Motor neuron (in vitro differentiated cells): Measurements from ENCODE around the gene FAM90A26. TPM values are rescaled to one million over a fixed set of nuclear protein-coding genes. Genes with fewer than 3 reads are reported as not detected.
A peak's percentile ranks its signal among the peaks of the same experiment; 100 is the strongest.
"Not testable (repeated sequence)": the region's sequence is repeated elsewhere in the genome, so short reads cannot be mapped to it uniquely, and the experiment has no call there.

Source experiments
- ATAC-seq, 8 experiments: fragments of 200-7000 bp; cut with Tn5 transposase; replicated peaks in 6 of 8; 2 replicates each; pipeline ENCODE4 v1.8.0; 2021; ENCODE audit warnings: mild to moderate bottlenecking in 8 of 8, moderate library complexity in 8 of 8
- H3K27ac ChIP-seq, 2 donors: fragments of 250-450 bp; sonication (Bioruptor Pico); 2 replicates each; pipeline ENCODE4 v1.9.0; 2021; ENCODE audit warnings: antibody characterized with exemption in 2 of 2, mild to moderate bottlenecking in 2 of 2, moderate library complexity in 1 of 2
- H3K4me1 ChIP-seq, 2 donors: fragments of 250-450 bp; sonication (Bioruptor Pico); replicated peaks in 1 of 2; 2 replicates each; pipeline ENCODE4 v1.6.1; 2021; ENCODE audit warnings: antibody characterized with exemption in 2 of 2, mild to moderate bottlenecking in 2 of 2, moderate library complexity in 1 of 2
- H3K4me3 ChIP-seq, 5 donors: fragments of 250-450 bp; sonication (Bioruptor Pico); 2 replicates each; pipeline ENCODE4 v1.9.0; 2021; ENCODE audit warnings: antibody characterized with exemption in 5 of 5, mild to moderate bottlenecking in 5 of 5, moderate library complexity in 4 of 5
- WGBS, 10 experiments: fragments of 450-650 bp; shearing (Covaris generic); methylation state at CpG; one replicate each; pipeline ENCODE4 v1.0.0; 2022; 5-methylcytosine and 5-hydroxymethylcytosine counted together
- in situ Hi-C, 9 experiments: fragments of 400-800 bp; cut with MboI; loops; one replicate each; pipeline ENCODE4 v1.15.0; 2021; ENCODE audit warnings: low sequenced_read_pairs in 9 of 9, low pct_unique_long_range_greater_than_20kb in 2 of 9; ENCODE audit not compliant: unreplicated experiment in 9 of 9
- total RNA-seq, 8 experiments: library from RNA; unstranded; fragments of 300-600 nt; gene quantifications; 2 replicates each; pipeline versions ENCODE4 v1.2.3 to v1.2.4, GENCODE V29; 2022

The FAM90A26 gene, protein sequence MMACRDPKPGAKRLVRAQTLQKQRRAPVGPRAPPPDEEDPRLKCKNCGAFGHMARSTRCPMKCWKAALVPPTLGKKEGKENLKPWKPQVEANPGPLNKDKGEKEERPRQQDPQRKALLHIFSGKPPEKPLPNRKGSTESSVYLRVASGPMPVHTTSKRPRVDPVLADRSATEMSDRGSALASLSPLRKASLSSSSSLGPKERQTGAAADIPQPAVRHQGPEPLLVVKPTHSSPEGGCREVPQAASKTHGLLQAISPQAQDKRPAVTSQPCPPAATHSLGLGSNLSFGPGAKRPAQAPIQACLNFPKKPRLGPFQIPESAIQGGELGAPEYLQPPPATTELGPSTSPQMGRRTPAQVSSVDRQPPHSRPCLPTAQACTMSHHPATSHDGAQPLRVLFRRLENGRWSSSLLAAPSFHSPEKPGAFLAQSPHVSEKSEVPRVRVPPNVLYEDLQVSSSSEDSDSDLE
- total RNA-seq = not detected

DNA sequence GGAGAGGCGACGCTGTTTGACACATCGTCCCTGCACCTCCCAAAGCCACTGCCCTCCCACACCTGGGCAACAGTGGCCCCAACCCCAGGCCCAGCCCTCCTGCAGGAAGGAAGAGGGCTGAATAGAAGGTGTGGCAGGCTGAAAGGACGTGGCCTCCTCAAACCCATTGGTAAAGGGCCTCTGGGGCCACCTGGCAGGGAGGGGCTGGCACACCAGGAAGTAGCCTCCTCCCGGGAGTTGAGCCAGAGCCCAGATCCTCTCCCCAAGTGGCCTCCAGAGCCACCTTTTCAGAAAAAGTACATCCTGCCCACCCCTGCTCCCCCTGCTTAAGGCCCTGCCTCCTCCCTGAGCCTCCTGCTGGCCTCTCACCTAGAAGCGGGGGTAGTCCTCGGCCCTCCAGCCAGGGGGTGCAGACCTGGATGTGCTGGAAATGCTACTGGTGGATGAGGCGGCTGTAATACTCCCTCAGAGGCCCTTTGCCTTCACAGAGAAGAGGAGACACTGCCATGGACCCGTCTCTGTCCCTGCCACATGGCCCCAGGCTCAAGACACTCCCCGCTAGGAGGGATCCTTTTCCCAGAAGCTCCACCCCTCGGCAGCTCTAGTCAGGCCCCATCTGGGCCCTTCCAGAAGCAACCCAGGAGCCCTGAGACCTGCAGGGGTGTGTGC, at the start of gene FAM90A26:
FAM90A26 (plus strand) TSS at position 619 of the 669 bp plus-strand sequence. CDS start 2,764 bp downstream, outside the sequence.
- H3K4me1 ChIP-seq, ATAC-seq, H3K27ac ChIP-seq, H3K4me3 ChIP-seq, in situ Hi-C loops: not testable (repeated sequence)
- WGBS, 10 experiments = no CpG with 5 or more reads among the region's 11 CpGs

DNA sequence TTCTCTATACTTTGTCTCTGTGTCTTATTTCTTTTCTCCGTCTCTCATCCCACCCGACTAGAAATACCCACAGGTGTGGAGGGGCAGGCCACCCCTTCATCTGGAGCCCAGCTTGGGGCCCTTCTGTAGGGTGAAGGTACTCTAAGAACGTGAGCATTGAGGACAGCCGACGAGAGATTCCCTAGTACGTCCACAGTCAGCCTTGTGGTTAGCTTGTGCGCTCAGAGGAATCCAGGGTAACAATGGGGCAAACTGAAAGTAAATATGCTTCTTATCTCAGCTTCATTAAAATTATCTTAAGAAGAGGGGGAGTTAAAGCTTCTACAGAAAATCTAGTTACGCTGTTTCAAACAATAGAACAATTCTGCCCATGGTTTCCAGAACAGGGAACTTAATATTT, 47.5 kb upstream of the FAM90A26 start:
- WGBS, 10 experiments = 51 to 89% (median 66%) methylated on average over 1 to 6 of the region's 8 CpGs; no CpG with 5 or more reads in 5 of the 10 experiments
- H3K27ac ChIP-seq, H3K4me1 ChIP-seq, H3K4me3 ChIP-seq, ATAC-seq, in situ Hi-C loops: not testable (repeated sequence)

DNA sequence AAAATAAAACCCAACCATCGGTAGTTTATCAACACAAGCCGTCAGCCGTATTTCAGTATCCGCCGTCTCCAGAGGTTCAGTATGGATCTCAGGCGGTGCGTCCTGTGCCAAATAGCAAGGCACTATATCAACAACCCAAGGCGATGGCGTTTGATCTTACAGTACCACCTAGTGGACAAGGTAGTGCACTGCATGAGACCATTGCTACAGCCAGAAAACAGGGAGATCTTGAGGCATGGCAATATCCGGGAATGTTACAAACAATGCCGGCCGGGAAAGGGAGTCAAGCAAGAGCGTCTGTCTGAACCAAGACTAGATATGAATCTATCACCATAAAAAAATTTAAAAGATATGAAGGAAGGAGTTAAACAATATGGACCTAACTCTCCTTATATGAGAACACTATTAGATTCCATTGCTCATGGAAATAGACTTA, 46.6 kb upstream of the FAM90A26 start:
- H3K27ac ChIP-seq, H3K4me3 ChIP-seq, in situ Hi-C loops, H3K4me1 ChIP-seq: not testable (repeated sequence)
- peak in 3 of 8 experiments; percentile 12 to 60 (median 55) for ATAC-seq
- 0 to 6% (median 0%) methylated on average over 1 to 10 of the region's 13 CpGs; no CpG with 5 or more reads in 4 of the 10 experiments for WGBS, 10 experiments

GRCh38 chr4:9125601-9126161, 44.5 kb upstream of the FAM90A26 start:
- H3K27ac ChIP-seq, H3K4me3 ChIP-seq, in situ Hi-C loops, H3K4me1 ChIP-seq, ATAC-seq: not testable (repeated sequence)
- WGBS, 10 experiments = 0 to 78% (median 22%) methylated on average over 1 to 3 of the region's 3 CpGs

- H3K4me3 ChIP-seq, ATAC-seq, in situ Hi-C loops, H3K27ac ChIP-seq, H3K4me1 ChIP-seq: not testable (repeated sequence)
- WGBS, 10 experiments = 0 to 100% (median 30%) methylated on average over 1 of the region's 7 CpGs; no CpG with 5 or more reads in 6 of the 10 experiments
Observed at GRCh38 chr4:9131420-9131819, 38.8 kb upstream of the FAM90A26 start.

DNA sequence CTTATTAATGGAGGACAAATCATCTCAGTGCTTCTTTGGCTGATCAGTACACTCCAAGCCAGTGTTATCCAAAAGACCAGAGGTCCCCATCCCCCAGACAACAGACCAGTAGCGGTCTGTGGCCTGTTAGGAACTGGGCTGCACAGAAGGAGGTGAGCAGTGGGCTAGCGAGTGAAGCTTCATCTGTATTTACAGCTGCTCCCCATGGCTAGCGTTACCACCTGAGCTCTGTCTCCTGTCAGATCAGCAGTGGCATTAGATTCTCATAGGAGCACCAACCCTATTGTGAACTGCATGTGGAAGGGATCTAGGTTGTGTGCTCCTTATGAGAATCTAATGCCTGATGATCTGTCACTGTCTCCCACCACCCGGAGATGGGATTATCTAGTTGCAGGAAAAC, 37.4 kb upstream of the FAM90A26 start:
- in situ Hi-C loops = not testable (repeated sequence)

DNA sequence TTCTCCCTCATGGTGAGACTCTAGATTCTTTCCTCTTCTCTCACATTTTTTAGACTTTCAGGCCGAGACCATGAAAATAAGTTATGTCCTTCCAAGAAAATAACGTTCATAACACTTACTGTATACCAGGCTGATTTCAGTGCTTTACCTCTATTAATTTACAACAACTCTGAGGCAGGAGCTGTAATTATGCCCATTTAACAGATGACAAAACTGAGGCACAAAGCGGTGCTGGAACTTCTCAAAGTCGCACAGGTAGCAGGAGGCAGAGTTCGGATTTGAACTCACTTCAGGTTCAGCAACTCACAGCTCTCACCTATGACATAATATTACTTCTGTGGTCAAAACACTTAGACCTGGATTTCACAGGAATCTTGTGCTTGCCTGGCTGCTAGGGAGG, 36.2 kb upstream of the FAM90A26 start:
- WGBS, 10 experiments = 44 to 100% (median 82%) methylated on average over 1 to 5 of the region's 5 CpGs; no CpG with 5 or more reads in 3 of the 10 experiments
- H3K4me1 ChIP-seq, H3K27ac ChIP-seq, H3K4me3 ChIP-seq, ATAC-seq, in situ Hi-C loops: not testable (repeated sequence)

More for the DNA sequence above, 37.4 kb upstream of the FAM90A26 start:
- H3K27ac ChIP-seq, H3K4me1 ChIP-seq, H3K4me3 ChIP-seq, ATAC-seq: not testable (repeated sequence)
- 100% methylated on average over 1 to 2 of the region's 4 CpGs; no CpG with 5 or more reads in 7 of the 10 experiments for WGBS, 10 experiments

GRCh38 chr4:9134556-9134955, 35.7 kb upstream of the FAM90A26 start:
- WGBS, 10 experiments = 0 to 75% methylated on average over 1 to 4 of the region's 12 CpGs; no CpG with 5 or more reads in 8 of the 10 experiments
- H3K4me3 ChIP-seq, H3K27ac ChIP-seq, ATAC-seq, in situ Hi-C loops, H3K4me1 ChIP-seq: not testable (repeated sequence)

DNA sequence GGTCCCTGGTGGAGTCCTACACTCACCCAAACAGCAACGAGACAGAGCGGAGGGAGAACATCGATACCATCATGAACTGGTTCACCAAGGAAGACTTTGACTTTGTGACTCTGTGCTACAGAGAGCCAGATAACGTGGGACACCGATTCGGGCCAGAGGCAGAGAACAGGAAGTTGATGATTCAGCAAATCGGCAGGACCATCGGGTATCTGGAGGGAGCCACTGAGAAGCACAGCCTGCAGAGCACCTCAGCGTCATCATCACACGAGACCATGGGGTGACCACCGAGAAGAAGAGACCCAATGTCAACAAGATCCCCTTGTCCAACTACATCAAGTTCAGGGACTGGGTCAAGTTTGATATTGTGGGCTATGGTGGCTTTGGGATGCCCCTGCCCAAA, 29.2 kb upstream of the FAM90A26 start:
- in situ Hi-C loops, H3K4me3 ChIP-seq, H3K27ac ChIP-seq, H3K4me1 ChIP-seq, ATAC-seq: not testable (repeated sequence)
- WGBS, 10 experiments = 54 to 100% (median 85%) methylated on average over 1 to 8 of the region's 11 CpGs; no CpG with 5 or more reads in 6 of the 10 experiments

- ATAC-seq, H3K4me3 ChIP-seq, H3K27ac ChIP-seq, in situ Hi-C loops, H3K4me1 ChIP-seq: not testable (repeated sequence)
- 14 to 83% (median 45%) methylated on average over 1 to 3 of the region's 6 CpGs; no CpG with 5 or more reads in 4 of the 10 experiments for WGBS, 10 experiments
Observed at GRCh38 chr4:9142786-9143185, 27.4 kb upstream of the FAM90A26 start.

DNA sequence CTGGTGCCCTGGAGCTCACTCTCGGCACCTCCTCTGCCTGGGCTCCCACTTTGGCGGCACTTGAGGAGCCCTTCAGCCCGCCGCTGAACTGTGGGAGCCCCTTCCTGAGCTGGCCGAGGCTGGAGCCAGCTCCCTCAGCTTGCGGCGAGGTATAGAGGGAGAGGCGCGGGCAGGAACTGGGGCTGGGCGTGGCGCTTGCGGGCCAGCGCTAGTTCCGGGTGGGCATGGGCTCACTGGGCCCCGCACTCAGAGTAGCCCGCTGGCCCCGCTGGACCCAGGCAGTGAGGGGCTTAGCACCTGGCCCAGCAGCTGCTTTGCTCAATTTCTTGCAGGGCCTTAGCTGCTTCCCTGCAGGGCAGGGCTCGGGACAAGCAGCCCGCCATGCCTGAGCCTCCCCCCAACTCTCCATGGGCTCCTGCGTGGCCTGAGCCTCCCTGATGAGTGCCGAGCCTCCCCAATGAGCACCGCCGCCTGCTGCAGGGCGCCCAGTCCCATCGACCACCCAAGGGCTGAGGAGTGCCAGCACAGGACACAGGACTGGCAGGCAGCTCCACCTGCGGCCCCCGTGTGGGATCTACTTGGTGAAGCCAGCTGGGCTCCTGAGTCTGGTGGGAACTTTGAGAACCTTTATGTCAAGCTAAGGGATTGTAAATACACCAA, 26.7 kb upstream of the FAM90A26 start:
- WGBS, 10 experiments = 76 to 100% (median 83%) methylated on average over 1 to 10 of the region's 27 CpGs; no CpG with 5 or more reads in 6 of the 10 experiments
- no peak for ATAC-seq
- H3K4me1 ChIP-seq = no peaks in the 10 kb centered on the region
- no peak overlapping the region for H3K27ac ChIP-seq
- in situ Hi-C loops = no loop called here
- no peak overlapping the region for H3K4me3 ChIP-seq

- WGBS, 10 experiments = 60 to 80% (median 71%) methylated on average over 3 to 7 of the region's 9 CpGs; no CpG with 5 or more reads in 5 of the 10 experiments
- in situ Hi-C loops = no loop called here
- no peaks in the 10 kb centered on the region for H3K4me1 ChIP-seq
- ATAC-seq = no peak
- no peak overlapping the region for H3K27ac ChIP-seq
- H3K4me3 ChIP-seq = no peak overlapping the region
Observed at GRCh38 chr4:9146967-9147366, 23.2 kb upstream of the FAM90A26 start.
